Raji (cell line): ENCODE measurements around the gene CR1.

Source experiments
- POLR2A ChIP-seq: IDR thresholded peaks from 2 replicates; pipeline ENCODE4 v1.6.1; 2011; ENCODE audit warnings: low read depth, low read length, control low read depth; ENCODE audit not compliant: insufficient read depth

Gene CR1

DNA sequence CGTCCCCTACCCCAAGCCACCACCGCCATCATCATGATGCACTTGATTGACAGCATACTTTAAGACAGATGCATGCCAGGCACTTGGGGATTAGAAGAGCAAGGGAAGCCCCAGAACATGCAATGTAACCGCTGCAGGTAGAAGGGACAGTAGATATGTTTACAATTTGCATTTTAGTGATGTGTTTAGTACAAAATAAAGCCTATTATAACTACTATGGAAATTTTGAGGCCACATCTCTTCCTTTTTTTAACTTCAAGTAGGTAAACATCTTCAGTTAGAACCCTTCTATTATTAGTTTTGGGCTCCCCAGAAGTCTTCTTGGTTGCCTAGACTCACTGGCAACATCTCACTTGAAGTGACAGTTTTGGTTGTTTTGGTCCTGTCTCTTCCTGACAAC is 174.2 kb downstream of the CR1 start:
- TF ChIP-seq POLR2A = peak; percentile 26; the same call in 1 of the 2 replicates

DNA sequence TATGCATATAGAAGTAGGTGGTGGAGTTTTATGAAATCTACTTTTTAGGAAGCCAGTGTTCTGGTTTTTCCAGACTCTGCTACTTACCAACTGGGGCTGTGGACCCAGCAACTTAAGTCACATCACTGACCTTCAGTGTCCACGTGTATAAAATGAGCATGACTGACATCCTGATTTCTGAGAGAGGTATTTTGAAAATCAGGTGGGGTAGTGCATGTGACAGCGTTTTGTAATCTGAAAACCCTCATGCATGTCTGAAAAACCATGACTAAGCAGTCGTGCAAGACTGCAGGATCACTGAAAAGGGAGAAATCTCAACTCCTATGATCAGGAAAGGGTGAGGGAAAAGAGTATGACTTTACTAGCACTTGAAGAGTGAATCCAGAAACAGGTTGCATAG is 175.0 kb downstream of the CR1 start:
- no peak; the same call in 1 of the 2 replicates for TF ChIP-seq POLR2A

DNA sequence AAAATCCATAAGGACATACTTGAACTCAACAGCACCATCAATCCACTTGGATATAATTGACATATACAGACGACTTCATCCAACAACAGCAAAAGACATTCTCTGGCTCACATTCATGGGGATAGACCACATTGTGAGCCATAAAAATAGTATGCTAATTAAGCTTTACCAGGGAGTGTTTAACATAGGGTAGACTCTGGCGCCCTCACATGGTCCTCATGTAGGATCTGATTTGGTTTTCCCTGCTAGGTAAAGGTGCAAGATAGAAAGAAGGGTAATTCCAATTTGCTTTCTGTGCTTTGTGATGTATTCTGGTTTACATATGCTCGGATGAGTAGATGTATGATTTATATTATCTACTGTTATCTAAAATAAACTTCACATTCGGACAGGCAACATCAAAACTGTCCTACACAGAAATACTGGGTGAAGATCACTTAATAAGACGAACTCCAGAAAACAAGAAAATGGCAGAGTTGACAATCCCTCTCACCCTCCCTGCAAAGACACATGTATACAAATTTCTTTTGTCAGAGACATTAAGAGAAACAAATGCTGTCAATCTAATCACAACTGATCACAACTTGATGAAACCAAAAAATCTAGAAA is 176.7 kb downstream of the CR1 start:
- TF ChIP-seq POLR2A = no peak

DNA sequence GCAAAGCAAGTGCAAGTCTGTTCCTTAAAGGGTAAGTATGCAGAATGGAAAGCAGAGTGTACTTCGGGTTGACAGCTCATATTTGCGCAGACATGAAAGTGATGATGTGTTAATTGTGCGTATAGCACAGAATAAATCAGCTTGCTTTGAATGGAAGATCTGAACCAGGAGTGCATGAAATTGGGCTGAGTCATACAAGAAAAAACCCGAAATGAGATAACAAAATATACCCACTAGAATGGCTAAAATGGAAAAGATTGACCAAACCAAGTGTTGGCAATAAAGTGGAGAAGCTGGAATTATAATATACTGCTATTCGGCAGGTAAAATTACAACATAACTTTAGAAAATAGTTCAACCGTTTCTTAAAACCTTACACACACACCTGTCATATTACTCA is 177.4 kb downstream of the CR1 start:
- TF ChIP-seq POLR2A = no peak

DNA sequence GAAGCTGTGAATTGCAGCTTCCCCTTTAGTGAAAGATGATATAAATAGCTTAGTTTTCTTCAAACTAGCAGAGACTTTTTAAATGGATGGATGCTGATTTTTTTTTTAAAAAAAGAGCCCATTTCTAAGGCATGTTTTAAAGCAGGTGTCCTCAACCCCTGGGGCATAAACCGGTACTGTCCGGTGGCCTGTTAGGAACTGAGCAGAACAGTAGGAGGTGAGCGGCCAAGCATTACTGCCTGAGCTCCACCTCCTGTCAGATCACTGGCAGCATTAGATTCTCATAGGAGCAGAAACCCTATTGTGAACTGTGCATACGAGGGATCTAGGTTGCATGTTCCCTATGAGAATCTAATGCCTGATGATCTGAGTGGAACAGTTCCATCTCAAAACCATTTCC is 180.2 kb downstream of the CR1 start:
- no peak for TF ChIP-seq POLR2A

DNA sequence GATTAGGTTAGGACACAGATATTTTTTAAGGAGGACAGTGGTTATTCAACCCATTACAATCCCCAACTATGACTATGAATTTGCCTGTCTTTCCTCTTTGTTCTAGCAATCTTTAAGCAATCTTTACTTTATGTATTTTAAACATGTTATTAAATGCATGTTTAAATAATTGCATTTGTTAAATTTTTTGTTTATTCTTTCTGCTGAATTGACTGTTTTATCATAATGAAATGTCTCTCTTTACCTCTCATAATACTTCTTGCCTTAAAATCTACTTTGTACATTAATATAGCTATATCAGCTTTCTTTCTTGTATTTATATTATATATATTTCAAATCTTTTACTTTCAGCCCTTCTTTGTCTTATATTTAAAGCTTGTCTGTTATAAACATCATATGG is 195.1 kb downstream of the CR1 start:
- no peak for TF ChIP-seq POLR2A
